ENCODE results near the gene TUB.

DNA sequence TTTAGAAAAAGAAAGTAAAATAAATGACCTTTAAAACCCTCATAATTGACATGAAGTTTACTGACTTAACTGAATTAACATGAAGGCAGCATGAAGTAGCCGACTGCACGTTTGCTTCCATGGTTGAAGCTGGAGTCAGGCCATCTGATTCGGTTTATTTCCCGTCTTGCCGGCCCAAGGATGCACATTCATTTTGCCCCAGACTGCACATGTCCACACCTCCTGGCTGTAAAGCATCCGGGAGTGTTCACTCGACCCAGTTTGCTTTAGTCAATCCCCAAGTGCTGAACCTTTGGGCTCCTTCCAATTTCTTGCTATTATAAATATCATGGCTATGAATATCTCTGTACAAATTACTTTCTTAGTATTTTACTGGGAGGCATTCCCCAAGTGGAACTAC, 17.7 kb upstream of the TUB start:
- TF ChIP-seq TCF7L2 (IDR thresholded peaks at IDR 0.05; ENCODE audit: low read depth, low read length) (no peak), ATF7 (IDR thresholded peaks at IDR 0.05) (no peak), ATF7 (CRISPR knock-in tag; IDR thresholded peaks at IDR 0.05) (no peak)

Measured in HepG2 (cell line).